Body of pancreas (tissue), 4 donors: ENCODE data around the gene MMP25. TPM values are rescaled to one million over a fixed set of nuclear protein-coding genes. Genes with fewer than 3 reads are reported as not detected.
A peak's percentile ranks its signal among the peaks of the same experiment; 100 is the strongest.

ENCODE experiments used
- ATAC-seq: fragments of 150-250 bp; one replicate; pipeline ENCODE4 v1.9.1; 2016
- DNase-seq, 4 donors: peaks; one replicate each; pipeline ENCODE4 v3.0.0-alpha.2; 2019
- H3K27ac ChIP-seq, 4 donors: fragments of 200-600 bp; sonication (generic); 1 replicate in 3 of 4; 2 replicates in 1 of 4; pipeline versions ENCODE4 v1.5.1 to v1.6.1; 2016 to 2019; ENCODE audit warnings: mild to moderate bottlenecking in 1 of 4, mixed read lengths in 1 of 4, moderate library complexity in 1 of 4
- H3K27me3 ChIP-seq, 2 donors: fragments of 200-600 bp; sonication (generic); one replicate each; pipeline ENCODE4 v1.6.0; 2016; ENCODE audit warnings: mild to moderate bottlenecking in 1 of 2
- H3K36me3 ChIP-seq, 2 donors: fragments of 200-600 bp; sonication (generic); replicated peaks in 1 of 2; 2 replicates each; pipeline ENCODE4 v1.5.1; 2016; ENCODE audit warnings: low read depth in 2 of 2; ENCODE audit not compliant: insufficient read depth in 1 of 2
- H3K4me1 ChIP-seq: fragments of 200-600 bp; sonication (generic); one replicate; pipeline ENCODE4 v1.6.0; 2016
- H3K4me3 ChIP-seq, 2 donors: fragments of 200-600 bp; sonication (generic); 1 replicate in 1 of 2; 2 replicates in 1 of 2; pipeline ENCODE4 v1.5.1; 2016 to 2019
- H3K9me3 ChIP-seq, 3 donors: fragments of 200-600 bp; sonication (generic); 1 replicate in 2 of 3; 2 replicates in 1 of 3; pipeline ENCODE4 v1.5.1; 2016
- POLR2A ChIP-seq, 3 donors: fragments of 450-650 bp; IDR thresholded peaks; one replicate each; pipeline ENCODE4 v1.6.1; 2016; ENCODE audit warnings: antibody characterized with exemption in 3 of 3, mild to moderate bottlenecking in 2 of 3
- WGBS, 2 donors: methylation state at CpG; one replicate each; pipeline ENCODE4 v1.1.5; 2017; 5-methylcytosine and 5-hydroxymethylcytosine counted together
- intact Hi-C: fragments of 100-400 bp; cut with DNase I; formaldehyde crosslinking; loops from one replicate; pipeline ENCODE4 v1.15.1; 2023
- total RNA-seq, 2 donors: library from RNA; depleted of rRNA; stranded (reverse); fragments of >200 nt; gene quantifications; one replicate each; pipeline ENCODE4 v1.1.0, GENCODE V29; 2016
- TF ChIP-seq, protein P1 (sequence below), 7 experiments: fragments of 450-650 bp in 4 of 7; fragments of 200-600 bp in 3 of 7; sonication (generic) in 3 of 7; IDR thresholded peaks; one replicate each; pipeline ENCODE4 v1.5.1; 2016 to 2019; ENCODE audit warnings: antibody characterized with exemption in 7 of 7

Gene MMP25
- total RNA-seq, 2 donors from 2014 or later: under 0.01 to 0.99 TPM

DNA sequence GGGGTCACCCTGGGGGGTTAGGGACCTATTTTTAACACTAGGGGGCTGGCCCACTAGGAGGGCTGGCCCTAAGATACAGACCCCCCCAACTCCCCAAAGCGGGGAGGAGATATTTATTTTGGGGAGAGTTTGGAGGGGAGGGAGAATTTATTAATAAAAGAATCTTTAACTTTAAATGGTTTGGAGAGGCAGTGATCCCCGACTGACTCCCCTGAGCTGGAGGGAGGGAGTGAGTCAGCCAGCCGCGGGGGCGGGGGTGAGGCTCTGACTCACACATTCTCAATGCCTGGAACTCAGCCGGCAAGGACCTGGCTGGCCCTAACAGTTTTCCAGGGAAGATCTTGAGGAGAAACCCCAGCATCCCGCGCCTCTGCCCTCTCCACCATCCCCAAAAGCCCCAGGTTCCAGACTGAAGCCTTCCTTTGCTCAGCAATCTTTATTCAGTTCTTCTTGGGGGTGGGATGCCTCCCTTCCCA, 24.1 kb upstream of the MMP25 start:
- no peaks in the 10 kb centered on the region for H3K9me3 ChIP-seq
- H3K4me3 ChIP-seq: peak overlapping the region in 1 of 2 donors; percentile 97
- peak overlapping the region; percentile 98 to 100 (median 100) for H3K27ac ChIP-seq
- peak; percentile 36 for ATAC-seq
- WGBS, 2 donors: 11 to 20% methylated on average over 8 of the region's 8 CpGs
- peaks cover 68% of the 10 kb centered on the region for H3K4me1 ChIP-seq
- DNase-seq: peak; percentile 91 to 96 (median 93)
- intact Hi-C loops: no loop called here
- no peaks in the 10 kb centered on the region for H3K27me3 ChIP-seq
- TF ChIP-seq, protein P1, sequence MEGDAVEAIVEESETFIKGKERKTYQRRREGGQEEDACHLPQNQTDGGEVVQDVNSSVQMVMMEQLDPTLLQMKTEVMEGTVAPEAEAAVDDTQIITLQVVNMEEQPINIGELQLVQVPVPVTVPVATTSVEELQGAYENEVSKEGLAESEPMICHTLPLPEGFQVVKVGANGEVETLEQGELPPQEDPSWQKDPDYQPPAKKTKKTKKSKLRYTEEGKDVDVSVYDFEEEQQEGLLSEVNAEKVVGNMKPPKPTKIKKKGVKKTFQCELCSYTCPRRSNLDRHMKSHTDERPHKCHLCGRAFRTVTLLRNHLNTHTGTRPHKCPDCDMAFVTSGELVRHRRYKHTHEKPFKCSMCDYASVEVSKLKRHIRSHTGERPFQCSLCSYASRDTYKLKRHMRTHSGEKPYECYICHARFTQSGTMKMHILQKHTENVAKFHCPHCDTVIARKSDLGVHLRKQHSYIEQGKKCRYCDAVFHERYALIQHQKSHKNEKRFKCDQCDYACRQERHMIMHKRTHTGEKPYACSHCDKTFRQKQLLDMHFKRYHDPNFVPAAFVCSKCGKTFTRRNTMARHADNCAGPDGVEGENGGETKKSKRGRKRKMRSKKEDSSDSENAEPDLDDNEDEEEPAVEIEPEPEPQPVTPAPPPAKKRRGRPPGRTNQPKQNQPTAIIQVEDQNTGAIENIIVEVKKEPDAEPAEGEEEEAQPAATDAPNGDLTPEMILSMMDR (IDR thresholded peaks at IDR 0.05): peak in 1 of 7 experiments; percentile 5
- TF ChIP-seq POLR2A (IDR thresholded peaks at IDR 0.05): peak; percentile 59 to 73 (median 70)
- peaks cover 0 to 3% of the 10 kb centered on the region in 2 donors for H3K36me3 ChIP-seq

GRCh38 chr16:3022684-3023414, 23.5 kb upstream of the MMP25 start:
- WGBS, 2 donors: 27 to 38% methylated on average over 7 to 8 of the region's 8 CpGs
- Histone ChIP-seq H3K4me3 (no peak overlapping the region), H3K36me3 (peaks cover 0 to 3% of the 10 kb centered on the region in 2 donors), H3K27ac (peak overlapping the region; percentile 98 to 100 (median 100)), H3K4me1 (peaks cover 72% of the 10 kb centered on the region), H3K9me3 (no peaks in the 10 kb centered on the region), H3K27me3 (no peaks in the 10 kb centered on the region)
- DNase-seq: peak in 1 of 4 donors; percentile 51
- ATAC-seq: no peak
- peak in 1 of 3 donors; percentile 45 for TF ChIP-seq POLR2A (IDR thresholded peaks at IDR 0.05)
- TF ChIP-seq, protein P1 (IDR thresholded peaks at IDR 0.05): no peak
- intact Hi-C loops: no loop called here

GRCh38 chr16:3023415-3023668, 23.0 kb upstream of the MMP25 start:
- 31% methylated on average over 6 of the region's 6 CpGs; no CpG with 5 or more reads in 1 of the 2 donors for WGBS, 2 donors
- peak; percentile 0 for ATAC-seq
- H3K4me1 ChIP-seq: peaks cover 72% of the 10 kb centered on the region

GRCh38 chr16:3023669-3024478, 22.5 kb upstream of the MMP25 start, which contains the start of the genes HCFC1R1 and THOC6:
Gene HCFC1R1 (minus strand): TSS chr16:3023942. CDS start chr16:3023941, 1 bp downstream.
Gene THOC6 (plus strand): TSS chr16:3024035. CDS start chr16:3024327, 292 bp downstream.
- Histone ChIP-seq H3K27ac (peak within 1 kb of the TSS; percentile 98 to 100 (median 100)), H3K36me3 (peaks cover 0 to 5% of the 10 kb centered on the region in 2 donors), H3K9me3 (no peaks in the 10 kb centered on the region), H3K27me3 (no peaks in the 10 kb centered on the region), H3K4me1 (peaks cover 73% of the 10 kb centered on the region), H3K4me3 (peak within 1 kb of the TSS in 1 of 2 donors; percentile 16)
- intact Hi-C loops: no loop called here
- DNase-seq (peak; percentile 98 to 99 (median 99)), ATAC-seq (peak; percentile 60)
- peak; percentile 85 to 88 (median 87) for TF ChIP-seq POLR2A (IDR thresholded peaks at IDR 0.05)
- TF ChIP-seq, protein P1 (IDR thresholded peaks at IDR 0.05): no peak
- whole genome bisulfite sequencing, 2 donors: 1% methylated on average over 19 to 55 of the region's 69 CpGs

More at GRCh38 chr16:3023415-3023668, 23.0 kb upstream of the MMP25 start:
- no peak overlapping the region for H3K4me3 ChIP-seq
- intact Hi-C loops: no loop called here
- peak; percentile 68 to 76 (median 74) for DNase-seq
- TF ChIP-seq POLR2A (IDR thresholded peaks at IDR 0.05): no peak
- TF ChIP-seq, protein P1 (IDR thresholded peaks at IDR 0.05): no peak
- peak overlapping the region; percentile 98 to 100 (median 100) for H3K27ac ChIP-seq
- no peaks in the 10 kb centered on the region for H3K9me3 ChIP-seq
- no peaks in the 10 kb centered on the region for H3K27me3 ChIP-seq
- peaks cover 0 to 3% of the 10 kb centered on the region in 2 donors for H3K36me3 ChIP-seq
